ENCODE measurements around the gene DPCD.

Gene DPCD

DNA sequence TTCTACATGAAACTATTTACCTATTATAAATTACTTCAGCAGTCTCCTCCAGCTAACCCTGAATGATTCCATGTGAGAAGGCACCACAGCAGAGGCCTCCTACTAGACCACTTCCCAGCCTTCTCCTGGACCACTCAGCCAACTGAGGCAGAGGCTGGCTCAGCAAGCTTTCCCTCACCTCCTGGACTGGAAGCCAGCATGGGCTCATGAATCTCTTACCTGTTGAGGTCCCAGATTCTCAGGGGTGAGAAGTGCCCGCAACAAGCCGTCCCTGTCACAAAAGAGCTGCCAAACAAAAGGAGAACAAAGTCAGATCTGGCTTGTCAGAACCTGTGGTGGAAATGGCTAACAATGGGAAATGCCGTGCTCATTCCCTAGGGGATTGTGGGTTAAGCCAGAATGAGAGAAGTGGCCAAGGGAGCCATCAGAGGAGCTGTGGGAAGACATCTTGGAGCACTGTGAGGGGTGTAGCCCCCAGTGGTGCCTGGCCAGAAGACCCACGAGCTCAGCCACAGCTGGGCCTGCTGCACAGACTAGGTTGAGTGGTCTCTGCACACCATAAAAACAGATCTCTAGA, 36.5 kb downstream of the DPCD start:
- Histone ChIP-seq H3K27ac (ENCODE audit: poor library complexity, severe bottlenecking) (no peak overlapping the region), H3K4me1 (ENCODE audit: insufficient read depth, poor library complexity, severe bottlenecking) (no peaks in the 10 kb centered on the region), H3K36me3 (ENCODE audit: low read depth) (peaks cover 6% of the 10 kb centered on the region), H3K9me3 (ENCODE audit: severe bottlenecking) (no peaks in the 10 kb centered on the region), H3K27me3 (ENCODE audit: insufficient read depth, poor library complexity, severe bottlenecking) (no peaks in the 10 kb centered on the region), H3K4me3 (ENCODE audit: severe bottlenecking) (no peak overlapping the region)
- TF ChIP-seq, protein P1, sequence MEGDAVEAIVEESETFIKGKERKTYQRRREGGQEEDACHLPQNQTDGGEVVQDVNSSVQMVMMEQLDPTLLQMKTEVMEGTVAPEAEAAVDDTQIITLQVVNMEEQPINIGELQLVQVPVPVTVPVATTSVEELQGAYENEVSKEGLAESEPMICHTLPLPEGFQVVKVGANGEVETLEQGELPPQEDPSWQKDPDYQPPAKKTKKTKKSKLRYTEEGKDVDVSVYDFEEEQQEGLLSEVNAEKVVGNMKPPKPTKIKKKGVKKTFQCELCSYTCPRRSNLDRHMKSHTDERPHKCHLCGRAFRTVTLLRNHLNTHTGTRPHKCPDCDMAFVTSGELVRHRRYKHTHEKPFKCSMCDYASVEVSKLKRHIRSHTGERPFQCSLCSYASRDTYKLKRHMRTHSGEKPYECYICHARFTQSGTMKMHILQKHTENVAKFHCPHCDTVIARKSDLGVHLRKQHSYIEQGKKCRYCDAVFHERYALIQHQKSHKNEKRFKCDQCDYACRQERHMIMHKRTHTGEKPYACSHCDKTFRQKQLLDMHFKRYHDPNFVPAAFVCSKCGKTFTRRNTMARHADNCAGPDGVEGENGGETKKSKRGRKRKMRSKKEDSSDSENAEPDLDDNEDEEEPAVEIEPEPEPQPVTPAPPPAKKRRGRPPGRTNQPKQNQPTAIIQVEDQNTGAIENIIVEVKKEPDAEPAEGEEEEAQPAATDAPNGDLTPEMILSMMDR (IDR thresholded peaks at IDR 0.05; ENCODE audit: poor library complexity, severe bottlenecking), result no peak
- ATAC-seq (ENCODE audit: low read depth) (no peak), DNase-seq (ENCODE audit: low spot score) (no peak)

DNA sequence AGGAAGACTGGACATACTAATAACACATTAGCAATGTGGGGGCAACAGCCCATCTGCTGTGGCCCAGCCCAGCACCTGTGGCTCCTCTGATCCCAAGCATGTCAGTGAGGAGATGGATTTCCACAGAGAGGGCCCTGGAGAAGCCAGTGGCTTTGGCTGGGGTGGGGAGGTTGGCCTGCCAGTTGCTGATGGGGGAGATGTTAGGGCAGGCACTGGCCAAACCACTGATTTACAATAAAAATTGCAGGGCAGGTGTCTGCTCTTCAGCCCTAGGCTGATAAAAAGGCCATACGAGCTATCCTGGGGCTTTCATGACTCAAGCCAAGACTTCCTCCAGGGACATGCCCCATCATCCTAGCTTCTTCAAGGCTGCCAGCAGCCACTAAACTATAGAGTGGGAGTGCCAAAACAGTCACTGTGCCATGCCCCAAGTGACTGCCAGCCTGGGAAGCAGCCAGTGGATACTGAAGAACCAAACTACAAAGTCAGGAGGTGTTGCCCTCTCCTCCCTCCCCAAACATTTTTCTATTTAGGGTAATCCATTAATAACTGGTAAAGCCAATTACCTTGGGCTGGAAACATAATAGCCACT, 37.8 kb downstream of the DPCD start:
- Histone ChIP-seq H3K4me3 (ENCODE audit: severe bottlenecking) (no peak overlapping the region), H3K4me1 (ENCODE audit: insufficient read depth, poor library complexity, severe bottlenecking) (no peaks in the 10 kb centered on the region), H3K27me3 (ENCODE audit: insufficient read depth, poor library complexity, severe bottlenecking) (no peaks in the 10 kb centered on the region), H3K36me3 (ENCODE audit: low read depth) (peaks cover 6% of the 10 kb centered on the region), H3K9me3 (ENCODE audit: severe bottlenecking) (no peaks in the 10 kb centered on the region), H3K27ac (ENCODE audit: poor library complexity, severe bottlenecking) (no peak overlapping the region)
- TF ChIP-seq, protein P1 (IDR thresholded peaks at IDR 0.05; ENCODE audit: poor library complexity, severe bottlenecking), result no peak
- no peak for DNase-seq (ENCODE audit: low spot score)
- ATAC-seq (ENCODE audit: low read depth), result no peak

DNA sequence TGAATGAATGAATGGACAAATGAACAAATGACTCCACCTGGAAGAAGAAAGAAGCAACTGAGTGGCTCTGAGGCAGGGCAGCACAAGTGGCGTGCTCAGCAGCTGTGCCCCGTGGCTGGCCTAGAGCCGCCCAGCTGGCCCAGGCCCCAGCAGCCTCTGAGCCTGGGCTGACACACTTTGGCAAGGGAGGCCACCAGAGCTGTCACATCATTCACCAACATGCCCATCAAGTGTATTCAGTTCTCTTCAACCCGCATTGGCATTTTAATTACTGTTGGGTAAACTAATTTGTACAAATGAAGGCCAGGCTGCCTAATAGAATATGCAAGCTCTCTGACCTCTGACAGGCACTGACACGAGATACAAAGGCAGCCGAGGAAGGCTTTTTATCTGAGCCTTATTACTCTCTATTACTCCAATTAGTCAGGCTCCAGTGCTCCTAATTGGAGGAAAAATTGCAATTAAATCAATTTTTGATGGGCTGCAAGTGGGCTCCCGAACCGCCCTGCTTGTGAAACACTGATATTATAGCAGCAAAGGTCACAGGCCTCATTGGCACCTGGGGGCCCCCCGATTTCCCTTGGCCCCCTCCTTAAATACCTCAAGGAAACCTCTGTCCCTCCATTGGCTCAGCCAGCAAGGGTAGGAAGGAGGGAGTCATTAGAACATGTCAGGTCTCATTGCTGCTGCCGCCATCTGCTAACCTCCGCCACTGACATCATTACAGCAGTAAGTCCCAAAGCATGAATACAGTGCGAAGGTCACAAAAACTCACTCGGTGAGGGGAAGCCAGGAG, 41.9 kb downstream of the DPCD start:
- ATAC-seq (ENCODE audit: low read depth) (no peak), DNase-seq (ENCODE audit: low spot score) (peak; percentile 17)
- TF ChIP-seq, protein P1 (IDR thresholded peaks at IDR 0.05; ENCODE audit: poor library complexity, severe bottlenecking), result no peak
- no peaks in the 10 kb centered on the region for H3K9me3 ChIP-seq (ENCODE audit: severe bottlenecking)
- no peaks in the 10 kb centered on the region for H3K27me3 ChIP-seq (ENCODE audit: insufficient read depth, poor library complexity, severe bottlenecking)
- H3K4me3 ChIP-seq (ENCODE audit: severe bottlenecking), result no peak overlapping the region
- H3K27ac ChIP-seq (ENCODE audit: poor library complexity, severe bottlenecking), result no peak overlapping the region
- H3K4me1 ChIP-seq (ENCODE audit: insufficient read depth, poor library complexity, severe bottlenecking), result no peaks in the 10 kb centered on the region
- no peaks in the 10 kb centered on the region for H3K36me3 ChIP-seq (ENCODE audit: low read depth)

DNA sequence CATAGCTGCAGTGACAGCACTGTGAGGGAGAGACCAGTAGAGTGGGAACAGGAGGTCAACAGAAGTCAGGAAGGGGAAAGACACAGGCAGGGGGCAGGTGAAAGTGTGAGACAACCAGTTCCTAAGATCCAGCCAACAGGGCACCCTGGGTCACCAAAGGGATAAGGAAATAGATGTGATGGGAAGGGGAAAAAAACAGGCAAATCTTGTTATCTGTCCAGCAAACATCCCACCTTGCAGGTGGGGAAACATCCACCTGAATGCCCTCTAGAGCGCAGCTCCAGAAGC, 42.5 kb downstream of the DPCD start:
- H3K27ac ChIP-seq (ENCODE audit: poor library complexity, severe bottlenecking), result no peak overlapping the region
- TF ChIP-seq, protein P1 (IDR thresholded peaks at IDR 0.05; ENCODE audit: poor library complexity, severe bottlenecking), result no peak
- no peak for DNase-seq (ENCODE audit: low spot score)
- H3K36me3 ChIP-seq (ENCODE audit: low read depth), result no peaks in the 10 kb centered on the region
- no peak for ATAC-seq (ENCODE audit: low read depth)
- H3K4me3 ChIP-seq (ENCODE audit: severe bottlenecking), result no peak overlapping the region
- no peaks in the 10 kb centered on the region for H3K27me3 ChIP-seq (ENCODE audit: insufficient read depth, poor library complexity, severe bottlenecking)
- no peaks in the 10 kb centered on the region for H3K4me1 ChIP-seq (ENCODE audit: insufficient read depth, poor library complexity, severe bottlenecking)
- no peaks in the 10 kb centered on the region for H3K9me3 ChIP-seq (ENCODE audit: severe bottlenecking)

Data from RWPE2 (cell line).